COLO668 (cell line): ENCODE data around the gene ILRUN.
"Not testable (repeated sequence)": the region's sequence is repeated elsewhere in the genome, so short reads cannot be mapped to it uniquely, and the experiment has no call there.

Source experiments
- DNase-seq: peaks from one replicate; lab custom pipeline; 2025; ENCODE audit not compliant: unreplicated experiment; lab: John Stamatoyannopoulos, UW

The ILRUN gene

DNA sequence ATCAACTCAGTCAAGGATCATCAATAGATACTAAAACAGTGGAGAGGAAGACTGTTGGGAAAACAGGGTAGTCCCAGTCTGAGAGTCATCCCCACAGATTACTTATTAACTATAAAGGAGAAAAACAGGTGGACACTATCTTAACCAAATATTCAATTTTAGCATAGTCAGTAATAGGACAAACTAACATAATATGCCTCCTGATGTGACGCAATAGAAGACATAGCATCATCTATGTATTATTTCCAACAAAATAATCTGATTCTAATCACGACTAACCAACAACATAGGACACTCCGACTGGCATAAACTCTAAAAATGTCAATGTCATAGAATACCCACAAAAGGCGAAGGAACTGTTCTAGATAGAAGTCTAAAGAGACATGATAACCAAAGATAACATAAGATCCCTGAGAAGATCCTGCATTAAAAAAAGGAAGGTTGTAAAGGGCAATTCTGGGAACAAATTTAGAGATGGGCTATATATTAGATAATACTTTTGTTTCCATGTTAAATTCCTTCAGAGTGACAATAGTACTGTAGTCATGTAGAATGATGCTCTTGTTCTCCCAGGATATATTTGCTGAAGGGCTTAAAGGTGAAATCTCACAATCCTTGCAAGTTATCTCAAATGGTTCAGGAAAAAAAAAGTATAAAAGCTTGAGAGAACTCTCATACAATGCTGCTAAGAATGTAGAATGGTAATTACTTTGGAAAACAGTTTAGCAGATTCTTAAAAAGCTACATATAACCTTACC lies 28.9 kb downstream of the ILRUN start:
- DNase-seq: no peak

DNA sequence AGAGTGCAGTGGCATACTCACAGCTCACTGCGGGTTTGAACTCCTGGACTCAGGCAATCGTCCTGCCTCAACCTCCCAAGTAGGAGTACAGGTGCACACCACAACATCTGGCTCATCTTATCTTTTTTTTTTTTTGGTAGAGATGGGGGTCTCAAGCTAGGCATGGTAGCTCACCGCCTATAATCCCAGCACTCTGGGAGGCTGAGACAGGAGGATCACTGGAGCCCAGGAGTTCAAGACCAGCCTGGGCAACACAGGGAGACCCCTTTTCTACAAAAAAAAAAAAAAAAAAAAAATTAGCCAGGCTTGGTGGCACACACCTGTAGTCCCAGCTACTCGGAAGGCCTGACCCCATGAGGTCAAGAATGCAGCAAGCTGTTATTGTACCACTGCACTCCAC lies 31.5 kb downstream of the ILRUN start:
- DNase-seq: no peak

DNA sequence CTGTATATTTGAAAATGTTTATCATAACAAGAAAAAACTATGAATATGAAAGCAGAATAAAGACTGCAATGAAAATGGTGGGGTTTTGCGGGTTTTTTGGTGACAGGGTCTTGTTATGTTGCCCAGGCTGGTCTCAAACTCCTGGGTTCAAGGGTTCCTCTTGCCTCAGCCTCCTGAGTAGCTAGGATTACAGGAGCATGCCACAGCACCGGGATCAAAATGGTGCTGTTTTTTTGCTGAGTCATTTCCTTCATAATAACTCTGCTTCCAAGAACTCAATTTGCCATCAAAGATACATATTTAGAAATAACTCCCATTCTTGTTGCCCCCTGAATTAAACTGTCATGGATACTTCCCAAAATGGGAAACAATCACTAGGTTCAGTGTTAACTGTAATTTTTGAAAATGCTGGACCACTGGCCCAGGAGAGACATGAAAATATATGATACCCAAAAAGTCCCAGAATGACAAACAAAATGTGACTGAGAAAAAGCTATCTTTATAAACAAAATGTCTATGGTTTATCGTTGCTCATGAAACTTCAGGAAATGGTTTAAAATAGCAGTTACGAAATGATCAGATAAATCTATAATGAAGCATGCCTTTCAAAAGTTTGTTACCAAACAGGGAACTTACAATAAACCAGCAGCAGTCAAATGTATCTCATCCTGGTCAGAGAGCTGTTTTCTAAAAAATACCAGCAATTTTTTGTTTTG lies 32.2 kb downstream of the ILRUN start:
- DNase-seq: no peak

DNA sequence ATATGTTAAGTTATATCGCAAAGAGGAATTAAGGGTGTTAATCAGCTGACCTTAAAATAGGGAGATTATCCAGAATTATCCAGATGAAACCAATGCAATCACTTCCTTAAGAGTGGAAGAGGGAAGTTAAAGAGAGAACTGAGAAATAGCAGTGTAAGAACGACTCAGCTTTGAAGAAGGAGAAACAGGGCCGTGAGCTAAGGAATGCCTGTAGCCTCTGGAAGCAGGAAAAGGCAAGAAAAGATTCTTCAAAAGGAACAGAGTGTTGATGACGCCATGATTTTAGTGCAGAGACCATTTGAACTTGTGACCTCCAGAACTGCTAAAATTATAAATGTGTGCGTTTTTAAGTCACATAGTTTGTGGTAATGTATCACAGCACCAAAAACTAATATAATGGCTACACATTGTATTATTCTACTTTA lies 32.7 kb downstream of the ILRUN start:
- no peak for DNase-seq

DNA sequence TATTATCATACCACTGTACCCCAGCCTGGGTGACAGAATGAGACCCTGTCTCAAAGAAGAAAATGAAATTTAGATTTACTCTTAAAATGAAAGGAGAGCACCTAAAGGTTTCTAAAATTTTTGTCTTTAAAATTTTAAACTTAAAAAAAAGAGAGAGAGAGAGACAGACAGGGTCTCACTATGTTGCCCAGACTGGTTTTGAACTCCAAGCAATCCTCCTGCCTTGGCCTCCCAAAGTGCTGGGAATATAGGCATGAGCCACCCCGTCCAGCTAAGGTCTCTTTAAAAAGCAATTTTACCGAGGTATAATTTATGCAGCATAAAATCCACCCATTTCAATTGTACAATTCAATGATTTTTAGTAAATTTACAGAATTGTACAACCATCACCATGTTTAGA lies 33.2 kb downstream of the ILRUN start:
- no peak for DNase-seq

DNA sequence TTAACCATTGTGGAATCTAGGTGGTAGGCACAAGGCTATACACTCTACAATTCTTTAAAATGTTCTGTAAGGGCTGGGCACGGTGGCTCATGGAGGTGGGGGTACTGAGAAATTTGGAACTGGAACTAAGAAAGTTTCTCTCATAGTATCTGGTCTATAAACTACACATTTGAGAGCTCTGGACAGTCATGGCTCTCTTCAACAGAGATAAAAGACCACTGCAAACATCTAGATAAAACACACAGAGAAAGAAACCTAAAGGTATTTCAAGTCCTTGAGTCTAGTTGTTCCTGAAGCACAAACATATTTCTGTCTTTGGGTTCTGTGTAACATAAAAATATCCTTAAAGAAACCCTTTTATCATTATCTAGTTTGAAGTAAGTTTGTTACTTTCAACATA lies 35.2 kb downstream of the ILRUN start:
- no peak for DNase-seq

DNA sequence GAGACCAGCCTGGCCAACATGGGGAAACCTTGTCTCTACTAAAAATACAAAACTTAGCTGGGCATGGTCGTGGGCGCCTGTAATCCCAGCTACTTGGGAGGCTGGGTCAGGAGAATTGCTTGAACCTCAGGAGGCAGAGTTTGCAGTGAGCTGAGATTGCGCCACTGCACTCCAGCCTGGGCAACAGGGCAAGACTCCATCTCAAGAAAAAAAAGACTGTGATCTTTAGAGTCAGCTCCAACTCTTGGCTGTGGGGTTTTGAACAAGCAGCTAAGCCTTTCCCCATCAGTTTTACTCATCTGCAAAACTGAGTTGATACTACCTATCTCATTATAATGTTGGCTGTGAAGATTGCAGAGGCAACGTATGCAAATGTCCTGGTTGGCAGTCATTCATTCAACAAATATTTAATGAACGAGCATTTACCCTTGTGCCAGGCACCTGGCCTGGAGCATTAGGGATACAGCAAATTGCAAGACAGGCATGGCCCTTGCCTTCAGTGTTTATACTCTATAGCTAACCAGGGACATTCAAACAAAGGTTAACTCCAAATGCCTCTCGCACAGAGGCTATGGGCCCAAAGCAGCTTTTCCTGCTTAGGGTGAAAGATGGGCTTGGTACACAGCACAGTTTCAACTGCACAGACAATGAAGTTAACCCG lies 37.8 kb downstream of the ILRUN start:
- peak; percentile 4 for DNase-seq

DNA sequence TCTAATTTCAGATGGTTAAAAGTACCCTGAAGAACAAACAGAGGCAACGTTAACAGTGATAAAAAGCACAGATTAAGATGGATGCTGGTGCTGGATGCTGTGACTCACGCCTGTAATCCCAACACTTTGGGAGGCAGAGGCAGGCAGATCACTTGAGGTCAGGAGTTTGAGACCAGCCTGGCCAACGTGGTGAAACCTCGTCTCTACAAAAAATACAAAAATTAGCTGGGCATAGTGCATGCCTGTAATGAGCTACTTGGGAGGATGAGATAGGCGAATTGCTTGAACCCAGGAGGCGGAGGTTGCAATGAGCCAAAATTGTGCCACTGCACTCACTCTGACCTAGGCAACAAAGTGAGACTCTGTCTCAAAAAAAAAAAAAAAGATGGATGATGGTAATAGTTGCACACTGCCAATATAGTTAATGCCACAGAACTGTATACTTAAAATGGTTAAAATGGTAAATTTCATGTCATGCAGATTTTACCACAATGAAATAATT lies 38.5 kb downstream of the ILRUN start:
- DNase-seq: not testable (repeated sequence)

DNA sequence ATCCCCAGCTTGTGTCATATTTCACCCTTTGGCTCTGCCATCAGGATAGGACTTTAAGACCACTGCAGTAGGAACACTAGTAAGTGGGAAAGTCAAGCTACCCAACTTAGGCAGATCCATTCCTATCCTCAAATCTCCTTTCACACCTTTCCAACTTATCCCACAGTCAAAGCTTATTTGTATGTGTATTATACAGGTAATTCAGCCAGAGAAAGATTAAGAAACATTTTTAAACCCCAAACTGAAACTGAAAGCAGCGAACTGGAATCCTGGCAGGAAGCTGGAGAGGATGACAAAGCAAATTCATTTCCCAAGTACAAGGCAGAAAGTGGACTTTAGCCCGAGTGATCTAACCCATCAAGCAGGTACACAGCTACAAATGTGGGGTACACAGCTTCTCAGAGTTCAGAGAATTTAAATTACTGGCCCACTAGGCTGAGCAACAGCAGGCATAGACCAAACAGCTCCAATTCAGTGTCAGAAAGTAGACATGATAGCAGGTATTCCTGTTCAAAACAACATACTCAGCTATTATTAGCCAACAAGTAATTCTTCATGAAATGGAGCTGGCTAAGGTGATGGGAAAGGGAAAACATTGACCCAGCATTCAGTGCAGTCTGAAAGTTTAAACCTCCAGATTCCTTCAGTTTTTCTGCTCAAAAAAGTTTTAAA lies 39.1 kb downstream of the ILRUN start:
- peak; percentile 36 for DNase-seq

DNA sequence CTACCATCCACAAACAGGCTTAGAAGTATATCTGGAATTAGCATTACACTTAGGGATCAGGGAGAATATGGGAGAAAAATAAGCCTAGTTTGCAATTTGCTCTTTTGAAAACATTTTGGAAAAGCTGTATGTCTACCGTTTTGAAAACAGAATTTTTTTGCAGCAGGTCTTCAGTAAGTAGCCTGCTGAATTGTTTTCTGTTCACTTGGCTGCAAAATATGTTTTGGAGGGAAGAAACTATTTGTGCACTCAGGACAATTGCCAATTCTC lies 39.6 kb downstream of the ILRUN start:
- no peak for DNase-seq

DNA sequence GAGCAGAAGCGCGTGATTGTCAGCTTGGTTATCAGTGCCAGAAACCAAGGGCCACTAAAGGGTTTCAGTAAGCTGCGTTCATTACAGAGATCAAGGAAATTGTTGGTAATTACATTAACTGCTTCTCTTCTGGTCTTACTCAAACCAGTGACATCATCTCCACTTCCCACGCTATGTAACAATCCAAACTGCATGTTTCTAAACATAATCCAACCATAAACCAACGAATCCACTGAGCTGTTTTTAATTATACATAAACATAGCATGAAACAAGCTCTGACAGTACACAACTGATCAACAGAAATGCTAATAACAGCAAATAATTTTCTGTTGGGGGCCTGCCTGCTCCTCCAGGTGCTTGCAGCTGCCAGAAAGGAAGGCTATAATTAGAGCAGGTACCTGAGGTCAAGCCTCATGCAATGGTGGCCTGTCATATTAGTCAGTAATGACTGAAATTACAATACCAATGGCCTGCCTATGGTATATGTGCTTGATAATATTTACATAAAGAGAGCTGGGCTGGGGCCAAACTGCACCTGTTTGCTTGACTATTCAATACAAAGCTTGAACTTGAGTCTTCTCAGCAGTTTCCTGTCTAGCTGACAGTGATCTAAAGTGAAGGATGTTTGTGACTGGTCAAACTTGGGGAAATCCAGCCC lies 40.1 kb downstream of the ILRUN start:
- DNase-seq: peak; percentile 65

DNA sequence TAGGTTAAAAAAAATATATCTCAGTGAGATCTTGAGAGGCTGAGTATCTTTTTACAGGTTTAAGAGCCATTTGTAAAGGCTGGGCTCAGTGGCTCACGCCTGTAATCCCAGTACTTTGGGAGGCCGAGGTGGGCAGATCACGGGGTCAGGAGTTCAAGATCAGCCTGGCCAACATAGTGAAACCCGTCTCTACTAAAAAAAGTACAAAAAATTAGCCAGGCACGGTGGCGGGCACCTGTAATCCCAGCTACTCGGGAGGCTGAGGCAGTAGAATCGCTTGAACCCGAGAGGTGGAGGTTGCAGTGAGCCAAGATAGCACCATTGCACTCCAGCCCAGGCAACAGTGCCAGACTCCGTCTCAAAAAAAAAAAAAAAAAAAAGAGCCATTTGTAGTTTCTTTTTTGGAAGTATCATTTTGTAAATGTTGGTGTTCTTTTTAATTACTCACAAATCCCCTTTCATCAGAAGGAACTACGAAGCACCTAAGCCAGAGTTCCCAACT lies 40.6 kb downstream of the ILRUN start:
- DNase-seq: not testable (repeated sequence)

DNA sequence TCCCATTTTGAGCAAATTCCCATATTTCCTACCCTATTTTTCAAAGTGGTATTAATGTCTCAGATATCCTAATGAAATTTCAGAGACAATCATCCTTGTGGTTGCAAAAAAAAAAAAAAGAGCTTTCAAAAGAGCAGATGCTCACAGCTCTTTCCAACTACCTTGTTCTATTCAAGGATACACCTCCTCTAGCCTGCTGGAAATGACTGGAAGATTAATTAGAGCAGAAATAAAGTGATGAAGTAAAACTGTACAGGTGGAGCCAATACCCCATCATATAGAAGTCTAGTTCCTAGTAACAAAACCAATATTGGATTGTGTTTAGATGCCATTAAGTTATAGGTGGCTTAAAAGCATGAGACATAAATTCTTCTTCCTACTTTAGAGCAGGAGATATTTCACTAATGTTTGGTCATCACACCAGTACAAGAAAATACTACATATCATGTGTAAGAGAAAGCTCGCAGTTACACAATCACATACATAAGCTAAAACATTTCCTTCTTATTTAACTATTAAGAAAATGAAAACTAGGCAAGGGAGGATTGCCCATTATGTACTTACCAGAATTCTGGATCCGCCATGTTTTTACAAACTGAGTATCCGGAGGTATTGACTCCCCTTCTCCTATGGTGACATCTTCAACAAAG lies 42.4 kb downstream of the ILRUN start:
- DNase-seq: no peak

DNA sequence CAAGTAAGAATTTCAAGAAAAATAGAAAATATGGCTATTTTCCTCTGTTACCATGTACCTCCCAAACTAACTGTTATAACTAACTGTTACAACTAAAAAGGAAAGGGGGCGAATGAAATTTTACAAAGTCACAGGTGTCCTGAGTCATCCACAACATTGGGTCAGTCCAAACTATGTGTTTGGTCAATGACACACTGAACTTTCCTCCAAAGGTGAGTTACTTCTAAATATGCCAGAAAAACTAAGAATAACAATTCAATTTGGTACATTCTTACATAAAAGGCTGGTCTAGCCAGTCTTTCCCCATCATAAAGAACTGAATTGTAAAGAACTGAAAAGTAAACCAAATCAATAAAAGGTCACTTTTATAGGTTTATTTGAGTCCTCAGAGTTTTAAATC lies 44.3 kb downstream of the ILRUN start:
- no peak for DNase-seq

DNA sequence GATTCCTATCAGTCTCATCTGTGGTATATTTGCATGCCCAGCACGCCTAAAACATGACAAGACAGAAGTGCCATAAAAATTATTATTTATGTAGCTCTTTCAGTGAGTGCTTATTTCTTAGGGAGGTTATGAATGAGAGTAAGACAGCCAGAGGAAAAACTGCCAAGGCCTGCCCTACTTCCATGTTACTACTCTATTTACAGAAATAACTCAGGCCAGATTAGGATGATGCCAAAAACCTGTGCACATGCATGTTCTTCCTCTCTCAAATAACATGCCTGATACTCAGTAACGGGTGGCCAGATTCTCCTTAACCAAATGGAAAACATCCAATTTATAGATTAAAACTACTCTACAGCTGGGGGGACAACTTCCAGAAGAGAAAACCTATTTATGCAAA lies 45.7 kb downstream of the ILRUN start:
- no peak for DNase-seq

DNA sequence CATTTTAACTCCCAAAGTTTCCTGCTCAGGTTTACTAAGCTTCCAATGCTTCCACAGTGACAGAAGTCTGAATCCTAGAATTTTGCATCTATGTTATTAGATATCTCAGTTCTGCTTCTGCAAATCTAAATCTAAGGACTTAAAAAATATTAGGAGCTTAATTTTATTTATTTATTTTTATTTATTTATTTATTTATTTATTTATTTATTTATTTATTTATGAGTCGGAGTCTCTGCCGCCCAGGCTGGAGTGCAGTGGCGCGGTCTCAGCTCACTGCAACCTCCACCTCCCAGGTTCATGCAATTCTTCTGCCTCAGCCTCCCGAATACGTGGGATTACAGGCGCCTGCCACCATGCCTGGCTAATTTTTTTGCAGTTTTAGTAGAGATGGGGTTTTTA lies 46.3 kb downstream of the ILRUN start:
- not testable (repeated sequence) for DNase-seq

DNA sequence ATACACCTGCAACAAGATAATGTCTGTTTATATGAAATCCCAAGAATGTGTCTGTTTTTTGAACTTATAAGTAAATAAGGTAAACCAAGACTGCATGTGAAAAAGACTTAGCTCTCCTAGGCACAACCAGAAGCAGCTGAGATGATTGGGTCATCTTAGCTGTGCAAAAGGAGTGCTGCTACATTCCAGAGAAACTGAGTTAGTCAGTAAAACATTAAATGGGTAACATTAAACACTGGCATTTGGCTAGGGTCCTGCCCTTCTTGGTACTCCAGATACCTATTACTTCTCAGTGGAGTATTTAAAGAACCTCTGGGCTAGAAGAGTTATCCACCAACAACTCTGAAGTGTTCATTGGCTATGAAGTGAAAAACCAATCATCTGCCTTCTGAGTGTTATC lies 47.8 kb downstream of the ILRUN start:
- DNase-seq: no peak
